ENCODE data around the gene CNMD. TPM values are rescaled to one million over a fixed set of nuclear protein-coding genes. Genes with fewer than 3 reads are reported as not detected.
A peak's percentile ranks its signal among the peaks of the same experiment; 100 is the strongest.

CNMD gene
- total RNA-seq, 1 donor from 2014 or later: 0.78 TPM

- TF ChIP-seq CTCF (IDR thresholded peaks at IDR 0.05; ENCODE audit: unreplicated experiment): no peak
- no peak overlapping the region for H3K27ac Mint-ChIP-seq
- no peaks in the 10 kb centered on the region for H3K27me3 Mint-ChIP-seq (ENCODE audit: low read depth)
- H3K4me3 Mint-ChIP-seq: no peak overlapping the region
- H3K9me3 Mint-ChIP-seq: no peaks in the 10 kb centered on the region
- H3K4me1 Mint-ChIP-seq: no peaks in the 10 kb centered on the region
- no peak for DNase-seq (ENCODE audit: low spot score in 2 of 2, unreplicated experiment in 2 of 2)
- H3K36me3 Mint-ChIP-seq: peaks cover 27% of the 10 kb centered on the region
Measured at GRCh38 chr13:52677823-52678222, 61.8 kb downstream of the CNMD start.

DNA sequence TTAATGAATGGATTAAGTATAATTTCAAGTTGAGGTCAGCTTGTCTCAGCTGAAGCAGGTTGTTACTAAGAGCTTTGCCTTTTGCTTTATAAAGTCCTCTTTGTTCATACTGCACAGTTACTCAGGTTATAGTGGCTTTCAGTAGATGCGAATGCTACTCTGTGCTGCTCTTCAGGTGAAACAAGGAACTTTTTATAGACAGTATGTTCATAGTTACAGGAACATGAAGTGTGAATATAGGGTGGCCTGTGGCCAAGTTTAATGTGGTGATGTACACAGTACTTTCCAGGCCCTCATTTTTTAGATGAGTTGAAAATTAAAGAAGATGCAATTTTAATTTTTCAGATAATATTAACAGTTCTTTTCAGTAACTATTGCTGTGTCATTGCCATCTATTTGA, 66.2 kb downstream of the CNMD start:
- DNase-seq (ENCODE audit: low spot score in 2 of 2, unreplicated experiment in 2 of 2): no peak
- H3K27ac Mint-ChIP-seq: no peak overlapping the region
- no peak for TF ChIP-seq CTCF (IDR thresholded peaks at IDR 0.05; ENCODE audit: unreplicated experiment)
- no peaks in the 10 kb centered on the region for H3K27me3 Mint-ChIP-seq (ENCODE audit: low read depth)
- H3K4me1 Mint-ChIP-seq: no peaks in the 10 kb centered on the region
- H3K4me3 Mint-ChIP-seq: no peak overlapping the region
- H3K9me3 Mint-ChIP-seq: no peaks in the 10 kb centered on the region
- H3K36me3 Mint-ChIP-seq: peaks cover 12% of the 10 kb centered on the region

- TF ChIP-seq CTCF (IDR thresholded peaks at IDR 0.05; ENCODE audit: unreplicated experiment): no peak
- Mint-ChIP-seq H3K4me3 (no peak overlapping the region), H3K36me3 (peaks cover 10% of the 10 kb centered on the region), H3K27ac (no peak overlapping the region), H3K4me1 (no peaks in the 10 kb centered on the region), H3K27me3 (ENCODE audit: low read depth) (no peaks in the 10 kb centered on the region), H3K9me3 (no peaks in the 10 kb centered on the region)
- no peak for DNase-seq (ENCODE audit: low spot score in 2 of 2, unreplicated experiment in 2 of 2)
Measured at GRCh38 chr13:52670726-52671125, 68.9 kb downstream of the CNMD start.

- Mint-ChIP-seq H3K9me3 (no peaks in the 10 kb centered on the region), H3K4me3 (no peak overlapping the region), H3K36me3 (peaks cover 14% of the 10 kb centered on the region), H3K27ac (no peak overlapping the region), H3K4me1 (no peaks in the 10 kb centered on the region), H3K27me3 (ENCODE audit: low read depth) (no peaks in the 10 kb centered on the region)
- TF ChIP-seq CTCF (IDR thresholded peaks at IDR 0.05; ENCODE audit: unreplicated experiment): peak; percentile 22
- DNase-seq (ENCODE audit: low spot score in 2 of 2, unreplicated experiment in 2 of 2): no peak
Measured at GRCh38 chr13:52669677-52670076, 69.9 kb downstream of the CNMD start.

DNA sequence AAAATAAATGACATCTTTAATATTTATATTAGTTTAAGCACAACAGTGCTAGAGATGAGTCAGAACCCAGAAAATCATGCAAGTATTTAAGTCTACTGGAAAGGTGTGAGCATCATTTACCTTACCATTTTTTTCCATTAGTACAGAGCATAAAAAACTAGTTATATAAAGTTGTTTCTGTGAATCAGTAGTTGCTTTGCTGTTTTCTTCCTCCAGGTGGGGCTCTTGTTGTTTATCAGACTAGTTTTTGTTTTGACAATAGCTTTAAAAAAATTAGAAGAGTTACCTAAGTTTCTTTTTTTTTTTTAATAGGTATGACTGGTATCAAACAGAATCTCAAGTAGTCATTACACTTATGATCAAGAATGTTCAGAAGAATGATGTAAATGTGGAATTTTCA, 74.3 kb downstream of the CNMD start:
- no peak for DNase-seq (ENCODE audit: low spot score in 2 of 2, unreplicated experiment in 2 of 2)
- H3K27me3 Mint-ChIP-seq (ENCODE audit: low read depth): no peaks in the 10 kb centered on the region
- no peaks in the 10 kb centered on the region for H3K4me1 Mint-ChIP-seq
- H3K27ac Mint-ChIP-seq: no peak overlapping the region
- H3K4me3 Mint-ChIP-seq: no peak overlapping the region
- TF ChIP-seq CTCF (IDR thresholded peaks at IDR 0.05; ENCODE audit: unreplicated experiment): peak; percentile 41
- H3K9me3 Mint-ChIP-seq: no peaks in the 10 kb centered on the region
- peaks cover 28% of the 10 kb centered on the region for H3K36me3 Mint-ChIP-seq

DNA sequence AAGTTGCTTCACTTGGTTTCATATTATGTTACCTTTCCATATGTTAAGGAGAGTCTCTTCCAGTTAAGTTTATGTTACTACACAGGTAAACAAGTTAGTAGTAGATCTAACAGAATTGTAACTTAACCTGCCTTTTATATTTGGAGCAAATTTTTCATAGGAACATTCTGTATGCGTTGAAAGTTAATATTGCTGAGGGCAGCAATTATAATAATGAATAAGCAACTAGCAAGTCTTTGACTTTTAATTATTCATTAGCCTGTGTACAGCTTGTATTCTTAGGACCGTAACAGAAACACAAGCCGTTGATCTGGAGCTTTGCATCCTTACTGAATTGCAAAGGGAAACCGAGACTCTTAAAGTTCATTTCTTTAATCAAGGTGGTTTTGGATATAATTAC, 75.3 kb downstream of the CNMD start:
- no peak for DNase-seq (ENCODE audit: low spot score in 2 of 2, unreplicated experiment in 2 of 2)
- H3K27ac Mint-ChIP-seq: no peak overlapping the region
- no peaks in the 10 kb centered on the region for H3K9me3 Mint-ChIP-seq
- H3K27me3 Mint-ChIP-seq (ENCODE audit: low read depth): no peaks in the 10 kb centered on the region
- no peaks in the 10 kb centered on the region for H3K4me1 Mint-ChIP-seq
- H3K36me3 Mint-ChIP-seq: peaks cover 34% of the 10 kb centered on the region
- no peak for TF ChIP-seq CTCF (IDR thresholded peaks at IDR 0.05; ENCODE audit: unreplicated experiment)
- no peak overlapping the region for H3K4me3 Mint-ChIP-seq

All from mesothelial cell of epicardium (in vitro differentiated cells).